OCI-LY7 (cell line): ENCODE results near the gene BEST2. TPM values are rescaled to one million over a fixed set of nuclear protein-coding genes. Genes with fewer than 3 reads are reported as not detected.

Experiments used
- BruUV-seq: library from RNA; stranded (reverse); fragments of 400-500 nt; replicated peaks from 2 replicates; lab custom pipeline; 2021; lab: Mats Ljungman, UMichigan
- CTCF ChIA-PET: fragments of 300-600 bp; sonication (Branson Sonifier 250); formaldehyde crosslinking; loops from one replicate; lab custom pipeline; 2022; ENCODE audit warnings: antibody characterized with exemption; ENCODE audit not compliant: unreplicated experiment; lab: Charles Lee
- POLR2A ChIA-PET: fragments of 300-600 bp; sonication (Branson Sonifier 250); formaldehyde crosslinking; loops from one replicate; lab custom pipeline; 2022; ENCODE audit warnings: antibody characterized with exemption; lab: Charles Lee
- DNase-seq: peaks from one replicate; pipeline ENCODE4 v3.0.0-alpha.2; 2015; ENCODE audit warnings: low spot score
- H2AFZ ChIP-seq: fragments of 200-600 bp; sonication (generic), shearing (Covaris generic); 2 replicates; pipeline ENCODE4 v1.6.1; 2014; ENCODE audit warnings: mild to moderate bottlenecking, antibody characterized with exemption, low read length, moderate library complexity
- H3K27ac ChIP-seq: fragments of 200-600 bp; sonication (generic); 2 replicates; pipeline ENCODE4 v1.5.1; 2014; ENCODE audit warnings: mixed run types, low read depth, mild to moderate bottlenecking, moderate library complexity, low read length, inconsistent platforms; ENCODE audit not compliant: poor library complexity, severe bottlenecking
- H3K36me3 ChIP-seq: fragments of 200-600 bp; sonication (generic); 2 replicates; pipeline ENCODE4 v1.6.1; 2014; ENCODE audit warnings: mild to moderate bottlenecking, antibody characterized with exemption, low read length, moderate library complexity, mixed read lengths; ENCODE audit not compliant: insufficient read depth
- H3K4me1 ChIP-seq: fragments of 200-600 bp; sonication (generic); 2 replicates; pipeline ENCODE4 v1.5.1; 2014; ENCODE audit warnings: mild to moderate bottlenecking, low read length; ENCODE audit not compliant: insufficient read depth, poor library complexity, severe bottlenecking
- H3K4me2 ChIP-seq: fragments of 200-600 bp; sonication (generic); 2 replicates; pipeline ENCODE4 v1.6.1; 2014; ENCODE audit warnings: mild to moderate bottlenecking, low read length
- H3K4me3 ChIP-seq: fragments of 200-600 bp; sonication (generic); 2 replicates; pipeline ENCODE4 v1.5.1; 2014; ENCODE audit warnings: mild to moderate bottlenecking, low read depth, low read length; ENCODE audit not compliant: poor library complexity, severe bottlenecking
- H3K79me2 ChIP-seq: fragments of 200-600 bp; sonication (generic); 2 replicates; pipeline ENCODE4 v1.6.1; 2016; ENCODE audit warnings: low read depth, mild to moderate bottlenecking, low read length, moderate library complexity, mixed read lengths; ENCODE audit not compliant: insufficient read depth
- H3K9me2 ChIP-seq: fragments of 200-600 bp; sonication (generic); 2 replicates; pipeline ENCODE4 v1.6.1; 2016; ENCODE audit warnings: mild to moderate bottlenecking, low read length, mixed read lengths; ENCODE audit not compliant: insufficient read depth
- H3K9me3 ChIP-seq: fragments of 200-600 bp; sonication (generic); 2 replicates; pipeline ENCODE4 v1.6.1; 2014; ENCODE audit warnings: mild to moderate bottlenecking, mixed run types, low read length, mixed read lengths
- H4K20me1 ChIP-seq: fragments of 200-600 bp; sonication (generic); 2 replicates; pipeline ENCODE4 v1.6.1; 2014; ENCODE audit warnings: mild to moderate bottlenecking, antibody characterized with exemption, low read length, moderate library complexity, mixed read lengths; ENCODE audit not compliant: insufficient read depth
- EZH2phosphoT487 ChIP-seq: fragments of 200-600 bp; sonication (generic); IDR thresholded peaks from 2 replicates; pipeline ENCODE4 v1.6.1; 2018; ENCODE audit warnings: low read depth, borderline replicate concordance, mild to moderate bottlenecking, mixed run types, antibody characterized with exemption, low read length, moderate library complexity, mixed read lengths
- intact Hi-C: fragments of 100-400 bp; cut with micrococcal nuclease; formaldehyde crosslinking; loops from one replicate; pipeline ENCODE4 v1.10.0; 2022; ENCODE audit not compliant: unreplicated experiment
- total RNA-seq, 2 experiments: library from RNA; depleted of rRNA in 1 of 2; stranded (reverse); fragments of >200 nt in 1 of 2; shearing (Covaris generic) in 1 of 2; gene quantifications; 2 replicates each; pipeline ENCODE4 v1.2.3, GENCODE V29; 2014 to 2022
- TF ChIP-seq, protein P1 (sequence below): fragments of 200-600 bp; sonication (generic); conservative IDR thresholded peaks from 2 replicates; pipeline ENCODE4 v1.5.1; 2014; ENCODE audit warnings: mild to moderate bottlenecking, antibody characterized with exemption, low read length, moderate library complexity, mixed read lengths

BEST2 gene
- total RNA-seq, 2 experiments from 2014 or later = not detected

DNA sequence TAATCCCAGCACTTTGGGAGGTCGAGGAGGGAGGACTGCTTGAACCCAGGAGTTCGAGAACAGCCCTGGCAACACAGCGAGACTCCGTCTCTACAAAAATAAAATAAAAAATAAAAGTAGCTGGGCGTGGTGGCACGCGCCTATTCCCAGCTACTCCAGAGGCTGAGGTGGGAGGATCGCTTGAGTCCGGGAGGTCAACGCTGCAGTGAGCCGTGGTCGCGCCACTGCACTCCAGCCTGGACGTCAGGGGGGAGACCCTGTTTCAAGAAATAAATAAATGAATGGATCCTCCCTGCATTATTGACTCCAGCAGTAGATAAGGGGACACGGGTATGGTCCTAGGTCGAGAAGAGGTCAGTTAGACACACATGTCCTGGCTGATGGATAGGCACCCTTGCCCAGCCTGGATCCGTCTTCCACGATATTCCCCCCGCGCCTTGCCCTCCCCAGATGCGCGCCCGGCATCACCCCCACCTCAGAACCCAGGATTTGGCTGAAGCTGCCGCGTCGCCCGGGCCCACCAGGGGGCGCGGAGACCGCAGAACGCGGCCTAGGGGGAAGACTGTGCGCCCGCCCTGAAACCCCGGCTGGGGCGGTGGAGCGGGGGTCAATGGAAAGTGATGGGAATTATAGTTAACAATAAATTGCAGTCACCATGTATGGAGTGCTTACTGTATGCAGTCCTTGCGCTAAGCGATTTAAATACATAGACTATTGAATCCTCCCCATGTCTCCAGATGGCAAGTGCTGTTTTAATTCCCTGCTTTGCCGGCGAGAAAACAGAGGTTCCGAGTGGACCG lies 25.8 kb downstream of the BEST2 start:
- ChIA-PET POLR2A (interaction anchor here (0.7 to 2.0 kb wide), 2 partner anchors 14 to 298 kb away, joined by 3 to 10 read pairs; partner anchors contain the start of gene JUNB), CTCF (interaction anchor here (1.0 to 2.8 kb wide), 3 partner anchors 15 to 23 kb away, joined by 3 to 20 read pairs (median 4); partner anchors contain the start of gene JUNB)
- Histone ChIP-seq H3K9me2 (no peaks in the 10 kb centered on the region), H3K9me3 (no peaks in the 10 kb centered on the region), H3K4me3 (peak overlapping the region; percentile 69), H3K27ac (peak overlapping the region; percentile 56), H3K36me3 (no peaks in the 10 kb centered on the region), H4K20me1 (no peaks in the 10 kb centered on the region), H3K4me1 (peaks cover 44% of the 10 kb centered on the region), H2AFZ (peak overlapping the region; percentile 81), H3K4me2 (peak overlapping the region; percentile 96), H3K79me2 (no peaks in the 10 kb centered on the region)
- BruUV-seq = no TSS peak
- intact Hi-C loops = loop anchor here (1.0 kb wide), 2 partner anchors 14 to 19 kb away; partner anchors contain the start of gene JUNB
- TF ChIP-seq, protein P1, sequence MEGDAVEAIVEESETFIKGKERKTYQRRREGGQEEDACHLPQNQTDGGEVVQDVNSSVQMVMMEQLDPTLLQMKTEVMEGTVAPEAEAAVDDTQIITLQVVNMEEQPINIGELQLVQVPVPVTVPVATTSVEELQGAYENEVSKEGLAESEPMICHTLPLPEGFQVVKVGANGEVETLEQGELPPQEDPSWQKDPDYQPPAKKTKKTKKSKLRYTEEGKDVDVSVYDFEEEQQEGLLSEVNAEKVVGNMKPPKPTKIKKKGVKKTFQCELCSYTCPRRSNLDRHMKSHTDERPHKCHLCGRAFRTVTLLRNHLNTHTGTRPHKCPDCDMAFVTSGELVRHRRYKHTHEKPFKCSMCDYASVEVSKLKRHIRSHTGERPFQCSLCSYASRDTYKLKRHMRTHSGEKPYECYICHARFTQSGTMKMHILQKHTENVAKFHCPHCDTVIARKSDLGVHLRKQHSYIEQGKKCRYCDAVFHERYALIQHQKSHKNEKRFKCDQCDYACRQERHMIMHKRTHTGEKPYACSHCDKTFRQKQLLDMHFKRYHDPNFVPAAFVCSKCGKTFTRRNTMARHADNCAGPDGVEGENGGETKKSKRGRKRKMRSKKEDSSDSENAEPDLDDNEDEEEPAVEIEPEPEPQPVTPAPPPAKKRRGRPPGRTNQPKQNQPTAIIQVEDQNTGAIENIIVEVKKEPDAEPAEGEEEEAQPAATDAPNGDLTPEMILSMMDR = peak; percentile 96
- TF ChIP-seq EZH2phosphoT487 = no peak
- peak; percentile 78 for DNase-seq

DNA sequence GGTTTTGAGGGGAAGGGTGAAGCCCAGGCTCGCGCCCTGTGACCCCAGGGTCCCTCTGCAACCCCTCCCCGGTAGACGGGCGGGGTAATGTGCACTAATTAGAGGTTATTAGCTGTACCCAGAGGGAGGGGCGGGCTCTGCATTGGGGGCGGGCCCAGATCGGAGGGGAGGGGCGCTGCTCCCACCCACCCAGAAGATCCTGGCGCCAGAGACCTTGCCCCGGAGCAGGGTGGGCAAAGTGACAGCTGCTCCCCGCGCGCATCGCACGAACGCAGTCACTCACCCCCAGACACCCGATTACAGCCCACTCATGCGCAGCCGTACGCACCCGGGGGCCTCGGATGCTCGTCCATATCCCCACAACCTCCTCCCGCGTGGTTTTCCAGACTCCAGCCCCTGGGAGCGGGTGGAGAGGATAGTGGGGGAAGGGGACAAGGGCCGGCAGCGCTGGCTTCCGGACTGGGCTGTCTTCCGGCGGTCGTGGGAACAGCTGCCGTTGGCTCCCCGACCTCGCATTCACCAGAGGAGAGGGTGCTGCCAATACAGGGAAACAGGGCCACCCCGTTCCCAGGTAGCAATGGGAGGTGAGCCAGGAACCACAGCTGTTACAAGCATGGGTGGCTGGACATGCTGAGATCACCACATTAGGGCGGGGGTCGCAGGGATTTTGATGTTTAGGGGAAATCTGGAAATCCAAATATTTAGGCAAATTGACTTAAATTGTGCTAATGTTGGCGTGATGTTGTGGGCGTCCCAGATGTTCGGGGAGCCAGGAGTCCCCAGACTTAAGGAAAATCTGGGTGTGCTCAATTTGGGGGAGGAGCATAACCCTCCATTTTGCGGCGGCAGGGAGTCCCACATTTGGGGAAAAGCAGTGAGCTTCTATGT lies 26.7 kb downstream of the BEST2 start:
- Histone ChIP-seq H4K20me1 (no peaks in the 10 kb centered on the region), H3K4me1 (peaks cover 53% of the 10 kb centered on the region), H3K36me3 (no peaks in the 10 kb centered on the region), H3K79me2 (no peaks in the 10 kb centered on the region), H3K4me2 (peak overlapping the region; percentile 96), H3K27ac (peak overlapping the region; percentile 56), H3K4me3 (peak overlapping the region; percentile 69), H2AFZ (peak overlapping the region; percentile 81), H3K9me2 (no peaks in the 10 kb centered on the region), H3K9me3 (no peaks in the 10 kb centered on the region)
- BruUV-seq = no TSS peak
- ChIA-PET POLR2A (interaction anchor here (0.6 kb wide), 1 partner anchor 97 kb away, joined by 3 read pairs; the partner anchor contains the start of gene DHPS), CTCF (interaction anchor here (0.6 to 2.8 kb wide), 4 partner anchors 14 to 1041 kb away, joined by 3 to 20 read pairs (median 4); partner anchors contain the start of gene JUNB)
- TF ChIP-seq, protein P1 = no peak
- no peak for TF ChIP-seq EZH2phosphoT487
- intact Hi-C loops = no loop called here
- DNase-seq = peak; percentile 55
